ENCODE data around the gene NBPF1. TPM values are rescaled to one million over a fixed set of nuclear protein-coding genes. Genes with fewer than 3 reads are reported as not detected.
A peak's percentile ranks its signal among the peaks of the same experiment; 100 is the strongest.
"Not testable (repeated sequence)": the region's sequence is repeated elsewhere in the genome, so short reads cannot be mapped to it uniquely, and the experiment has no call there.

NBPF1 gene
- total RNA-seq, 4 donors from 2014 or later = 10.0 to 23.5 (median 10.7) TPM

DNA sequence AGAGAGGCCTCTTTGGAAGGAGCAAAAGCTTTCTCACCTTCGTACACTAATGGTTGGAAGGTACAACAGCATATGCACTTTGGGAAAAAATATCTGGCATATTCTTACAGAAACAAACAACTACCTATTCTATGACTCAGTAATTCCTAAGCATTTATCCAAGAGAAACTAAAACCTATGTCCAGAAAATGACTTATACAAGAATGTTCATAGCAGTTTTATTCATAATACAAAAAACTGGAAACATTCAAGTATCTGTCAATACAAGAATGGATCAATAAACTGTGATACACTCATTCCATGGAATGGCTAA lies 8.2 kb downstream of the NBPF1 start:
- WGBS, 2 donors = 76 to 82% methylated on average over 1 of the region's 1 CpG
- Histone ChIP-seq H3K4me1 (no peaks in the 10 kb centered on the region), H3K36me3 (peaks cover 0 to 43% (median 23%) of the 10 kb centered on the region in 3 donors), H3K9me3 (no peaks in the 10 kb centered on the region), H3K27me3 (no peaks in the 10 kb centered on the region), H3K27ac (peak overlapping the region in 2 of 4 donors; percentile 1 to 23), H3K4me3 (no peak overlapping the region)
- intact Hi-C loops (cut with DNase I) = no loop called here
- no peak for DNase-seq
- TF ChIP-seq, protein P1, sequence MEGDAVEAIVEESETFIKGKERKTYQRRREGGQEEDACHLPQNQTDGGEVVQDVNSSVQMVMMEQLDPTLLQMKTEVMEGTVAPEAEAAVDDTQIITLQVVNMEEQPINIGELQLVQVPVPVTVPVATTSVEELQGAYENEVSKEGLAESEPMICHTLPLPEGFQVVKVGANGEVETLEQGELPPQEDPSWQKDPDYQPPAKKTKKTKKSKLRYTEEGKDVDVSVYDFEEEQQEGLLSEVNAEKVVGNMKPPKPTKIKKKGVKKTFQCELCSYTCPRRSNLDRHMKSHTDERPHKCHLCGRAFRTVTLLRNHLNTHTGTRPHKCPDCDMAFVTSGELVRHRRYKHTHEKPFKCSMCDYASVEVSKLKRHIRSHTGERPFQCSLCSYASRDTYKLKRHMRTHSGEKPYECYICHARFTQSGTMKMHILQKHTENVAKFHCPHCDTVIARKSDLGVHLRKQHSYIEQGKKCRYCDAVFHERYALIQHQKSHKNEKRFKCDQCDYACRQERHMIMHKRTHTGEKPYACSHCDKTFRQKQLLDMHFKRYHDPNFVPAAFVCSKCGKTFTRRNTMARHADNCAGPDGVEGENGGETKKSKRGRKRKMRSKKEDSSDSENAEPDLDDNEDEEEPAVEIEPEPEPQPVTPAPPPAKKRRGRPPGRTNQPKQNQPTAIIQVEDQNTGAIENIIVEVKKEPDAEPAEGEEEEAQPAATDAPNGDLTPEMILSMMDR (IDR thresholded peaks at IDR 0.05) = no peak
- no peak for TF ChIP-seq POLR2A (IDR thresholded peaks at IDR 0.05)

DNA sequence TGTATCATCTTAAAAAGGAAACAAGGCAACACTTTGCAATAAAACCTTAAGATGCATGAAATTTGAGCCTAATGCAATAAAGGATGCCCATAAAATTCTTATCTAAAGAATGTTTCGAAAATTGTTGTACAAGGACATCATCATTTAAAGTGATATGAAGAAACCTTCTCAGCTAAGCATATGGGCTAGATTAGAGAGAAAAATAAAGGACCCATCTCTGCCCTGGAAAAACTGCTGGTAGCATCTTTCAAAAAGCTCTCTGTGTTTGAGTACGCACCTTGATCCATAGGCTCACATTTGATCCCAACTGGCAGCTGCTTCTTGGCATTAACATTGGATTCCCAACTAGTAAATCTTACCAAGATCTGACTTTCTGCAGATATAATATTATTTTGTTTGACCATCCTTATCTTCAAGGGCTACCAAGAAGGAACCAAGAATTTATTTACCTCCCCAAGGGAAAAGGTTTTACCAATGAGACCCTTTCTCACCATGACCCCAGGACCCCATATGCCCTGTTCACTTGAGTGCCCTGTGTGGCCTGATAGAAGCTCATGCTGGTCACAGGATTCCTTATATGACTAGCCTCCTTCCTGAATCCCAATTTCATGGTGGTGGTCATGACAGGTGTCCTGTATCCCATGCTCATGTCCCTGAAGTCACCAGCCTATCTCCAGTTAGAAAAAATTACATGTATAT lies 8.7 kb downstream of the NBPF1 start:
- peaks cover 0 to 43% (median 23%) of the 10 kb centered on the region in 3 donors for H3K36me3 ChIP-seq
- H3K9me3 ChIP-seq; H3K4me3 ChIP-seq; H3K27me3 ChIP-seq; H3K4me1 ChIP-seq; DNase-seq; intact Hi-C loops (cut with DNase I): not testable (repeated sequence)
- 76 to 94% methylated on average over 2 of the region's 2 CpGs for WGBS, 2 donors
- peak overlapping the region in 1 of 4 donors; percentile 1 for H3K27ac ChIP-seq

DNA sequence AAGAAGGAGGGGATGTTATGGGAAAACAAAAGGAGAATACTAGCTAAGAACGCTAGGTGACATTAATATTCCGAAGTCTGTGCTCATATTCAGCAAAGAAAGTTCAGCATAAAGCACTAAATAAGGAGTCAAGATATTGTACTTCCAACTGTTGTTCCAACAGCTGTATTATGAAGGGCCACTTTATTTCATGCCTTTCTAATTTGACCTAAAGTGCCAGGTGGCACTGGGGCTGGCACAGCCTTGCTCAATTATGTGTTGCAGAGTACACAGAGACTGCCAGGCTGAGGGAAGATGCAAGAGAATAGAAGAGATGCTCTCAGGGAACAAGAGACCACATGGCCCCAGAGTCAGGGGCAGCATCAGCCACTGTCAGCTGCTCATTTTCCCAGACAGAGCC lies 9.7 kb downstream of the NBPF1 start:
- H3K27me3 ChIP-seq; DNase-seq; H3K9me3 ChIP-seq; intact Hi-C loops (cut with DNase I); H3K27ac ChIP-seq; H3K4me1 ChIP-seq; H3K4me3 ChIP-seq: not testable (repeated sequence)
- no CpG with 5 or more reads among the region's 2 CpGs for WGBS, 2 donors
- peaks cover 0 to 42% (median 23%) of the 10 kb centered on the region in 3 donors for H3K36me3 ChIP-seq

DNA sequence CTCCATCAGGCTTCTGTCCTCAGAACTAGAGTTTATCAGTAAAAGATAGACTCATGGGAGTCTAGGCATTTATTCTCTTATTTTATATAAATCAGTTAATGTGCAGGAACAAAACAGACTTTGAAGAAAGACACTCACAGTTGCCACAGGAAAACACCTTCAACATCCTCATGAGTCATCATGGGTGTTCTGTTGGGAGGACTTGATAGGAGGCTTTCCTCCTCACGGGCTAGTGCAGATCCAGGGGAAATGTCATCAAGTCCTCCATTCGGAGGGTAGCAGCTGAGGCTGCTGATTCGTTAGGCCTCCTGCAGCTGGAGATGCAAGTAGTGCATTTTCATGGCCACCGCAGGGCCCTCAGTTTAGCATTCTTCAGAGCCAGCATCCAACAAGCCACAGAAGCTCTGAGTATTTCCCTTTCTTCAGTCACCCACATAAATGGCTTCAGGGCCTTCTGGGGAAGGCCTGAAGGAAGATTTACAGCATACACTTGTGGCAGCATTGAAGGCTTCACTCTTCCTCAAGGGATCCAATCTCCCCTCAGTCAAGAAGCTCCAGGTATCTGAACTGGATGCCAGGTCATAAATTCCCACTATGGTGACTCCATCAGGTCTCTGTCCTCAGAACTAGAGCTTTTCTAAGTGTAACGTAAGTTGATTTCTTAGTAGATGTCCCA lies 10.9 kb downstream of the NBPF1 start:
- H3K4me1 ChIP-seq; DNase-seq; H3K4me3 ChIP-seq; H3K27me3 ChIP-seq; H3K27ac ChIP-seq; intact Hi-C loops (cut with DNase I); H3K9me3 ChIP-seq: not testable (repeated sequence)
- peaks cover 0 to 30% (median 12%) of the 10 kb centered on the region in 3 donors for H3K36me3 ChIP-seq
- 86 to 91% methylated on average over 1 of the region's 5 CpGs for WGBS, 2 donors

DNA sequence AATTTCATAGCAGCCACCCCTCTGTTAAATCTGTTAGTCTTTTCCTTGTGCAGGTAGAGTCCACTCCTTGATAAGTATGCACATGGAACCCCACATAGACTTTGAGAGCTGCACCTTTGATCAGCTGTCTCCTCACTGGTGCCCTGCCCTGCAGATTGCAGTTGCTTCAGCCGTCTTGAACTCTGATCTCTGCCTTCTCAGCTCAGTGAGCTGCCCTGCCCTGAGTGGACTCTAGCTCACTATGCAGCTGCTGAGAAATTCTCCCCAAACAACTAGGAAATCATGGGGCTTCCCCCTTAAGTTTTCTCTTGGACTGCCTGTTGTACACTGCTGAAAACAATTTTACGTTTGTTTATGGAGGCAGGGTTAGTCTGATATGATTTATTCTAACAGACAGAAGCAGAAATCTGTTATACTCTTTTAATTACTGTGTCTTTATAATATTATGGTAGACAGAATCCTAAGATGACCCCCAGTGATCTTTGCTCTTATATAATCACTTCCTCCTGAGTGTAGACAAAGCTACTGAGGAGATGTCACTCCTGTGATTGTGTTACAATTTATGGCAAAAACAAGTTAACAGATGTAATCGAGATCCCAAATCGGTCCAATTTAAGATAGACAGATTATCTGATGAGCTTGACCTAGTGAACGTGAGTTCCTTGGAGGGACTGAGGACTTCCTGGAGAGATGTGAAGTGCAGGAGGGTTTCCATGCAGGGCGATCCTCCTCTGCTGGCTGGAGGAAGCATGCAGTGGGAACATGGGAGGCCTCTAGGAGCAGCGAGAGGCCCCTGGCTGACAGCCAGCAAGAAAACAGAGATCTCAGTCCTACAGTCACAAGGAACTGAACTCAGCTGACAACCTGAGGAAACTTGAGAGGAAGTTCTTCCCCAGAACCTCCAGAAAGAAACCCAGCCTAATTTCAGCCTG lies 12.2 kb downstream of the NBPF1 start:
- H3K27me3 ChIP-seq; H3K4me3 ChIP-seq; DNase-seq; intact Hi-C loops (cut with DNase I); H3K9me3 ChIP-seq; H3K27ac ChIP-seq; H3K4me1 ChIP-seq: not testable (repeated sequence)
- peaks cover 0 to 17% (median 4%) of the 10 kb centered on the region in 3 donors for H3K36me3 ChIP-seq
- WGBS, 2 donors = 77 to 86% methylated on average over 2 to 4 of the region's 7 CpGs

DNA sequence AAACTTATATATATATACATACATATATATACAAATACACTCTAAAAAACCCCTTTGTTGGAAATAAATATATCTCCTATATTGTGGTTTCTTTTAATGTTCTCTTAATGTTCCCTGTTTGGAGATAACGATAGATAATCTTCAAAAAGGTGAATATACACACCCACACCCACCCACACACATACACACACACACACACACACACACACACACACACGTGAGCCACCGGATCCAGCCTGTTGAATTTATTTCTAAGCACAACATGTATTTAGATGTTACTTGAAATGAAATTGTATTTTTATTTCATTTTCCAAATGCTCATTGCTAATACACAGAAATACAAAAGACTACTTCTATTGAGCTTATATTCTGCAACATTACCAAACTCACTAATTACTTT lies 14.0 kb downstream of the NBPF1 start:
- WGBS, 2 donors = 83 to 84% methylated on average over 3 of the region's 3 CpGs
- DNase-seq; intact Hi-C loops (cut with DNase I): not testable (repeated sequence)

DNA sequence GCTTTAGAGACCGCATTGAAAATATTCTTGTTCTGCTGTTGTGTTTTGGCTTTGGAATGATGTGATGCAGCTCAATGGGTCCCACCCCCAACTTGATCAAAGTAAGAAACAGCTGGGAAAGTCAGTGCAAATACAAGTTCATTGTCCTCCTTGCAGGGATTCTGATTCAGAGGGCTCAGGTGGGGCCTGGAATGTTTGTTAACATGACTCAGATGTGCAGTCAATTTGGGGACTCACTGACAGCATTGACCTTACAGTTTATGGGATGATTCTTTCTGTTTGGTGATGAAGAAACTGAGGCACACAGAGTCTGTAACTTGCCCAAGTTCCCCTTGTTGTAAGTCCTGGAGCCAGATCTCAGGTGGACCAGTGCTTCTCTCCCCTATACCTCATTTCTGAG lies 18.1 kb downstream of the NBPF1 start:
- 92% methylated on average over 1 of the region's 1 CpG for WGBS, 2 donors
- intact Hi-C loops (cut with DNase I) = not testable (repeated sequence)

More for the DNA sequence above, 14.0 kb downstream of the NBPF1 start:
- H3K9me3 ChIP-seq, H3K36me3 ChIP-seq, H3K27ac ChIP-seq, H3K4me1 ChIP-seq, H3K4me3 ChIP-seq, H3K27me3 ChIP-seq: not testable (repeated sequence)

DNA sequence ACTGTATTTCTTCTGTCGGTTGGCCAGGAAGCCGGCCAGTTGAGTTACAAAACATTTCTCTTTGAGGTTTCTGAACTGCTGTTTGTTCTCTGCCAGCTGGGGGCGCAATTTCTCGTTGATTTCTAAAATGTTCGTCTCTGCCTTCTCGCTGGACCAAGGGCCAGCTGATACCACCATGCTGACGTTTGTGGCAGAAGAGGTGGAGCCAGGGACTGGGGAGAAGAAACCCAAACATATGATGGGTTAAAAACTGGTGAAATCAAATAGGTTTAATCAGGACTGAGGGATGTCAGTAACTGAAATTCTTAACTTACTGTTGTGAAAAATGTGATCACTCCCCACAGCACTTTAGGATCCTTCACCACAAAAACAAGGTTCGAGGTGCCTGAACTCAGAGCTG lies 21.5 kb downstream of the NBPF1 start:
- H3K27ac ChIP-seq; DNase-seq; H3K9me3 ChIP-seq; H3K27me3 ChIP-seq; H3K4me1 ChIP-seq; intact Hi-C loops (cut with DNase I); H3K4me3 ChIP-seq: not testable (repeated sequence)
- TF ChIP-seq, protein P1 (IDR thresholded peaks at IDR 0.05) = peak in 1 of 6 experiments; percentile 7
- WGBS, 2 donors = 36 to 44% methylated on average over 1 of the region's 8 CpGs
- peaks cover 0 to 11% (median 5%) of the 10 kb centered on the region in 3 donors for H3K36me3 ChIP-seq

More for the DNA sequence above, 18.1 kb downstream of the NBPF1 start:
- not testable (repeated sequence) for DNase-seq, H3K4me1 ChIP-seq, H3K4me3 ChIP-seq, H3K27ac ChIP-seq, H3K9me3 ChIP-seq, H3K27me3 ChIP-seq, H3K36me3 ChIP-seq

DNA sequence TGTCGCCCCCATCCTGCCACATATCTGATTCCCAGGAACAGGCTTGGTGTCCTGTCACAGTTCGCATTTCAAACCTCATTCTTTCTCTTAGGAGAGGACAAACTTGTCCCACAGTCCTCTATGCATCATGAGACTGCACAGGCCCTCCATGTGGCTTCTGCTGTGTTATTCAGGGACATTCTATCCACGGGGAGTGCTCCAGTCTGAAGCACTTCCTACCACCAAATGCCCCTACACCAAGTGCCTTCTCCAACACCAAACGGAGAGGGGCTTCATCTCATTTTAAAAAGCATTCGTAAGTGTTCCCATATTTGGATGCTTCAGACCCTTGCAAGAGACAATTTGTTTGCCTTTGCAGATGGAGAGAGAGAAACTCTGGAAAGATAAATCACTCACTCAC lies 25.3 kb downstream of the NBPF1 start:
- H3K27me3 ChIP-seq; H3K9me3 ChIP-seq; H3K4me3 ChIP-seq; H3K27ac ChIP-seq; H3K4me1 ChIP-seq; intact Hi-C loops (cut with DNase I); DNase-seq: not testable (repeated sequence)
- 88% methylated on average over 5 of the region's 5 CpGs for WGBS, 2 donors
- H3K36me3 ChIP-seq = peaks cover 0 to 40% (median 5%) of the 10 kb centered on the region in 3 donors

DNA sequence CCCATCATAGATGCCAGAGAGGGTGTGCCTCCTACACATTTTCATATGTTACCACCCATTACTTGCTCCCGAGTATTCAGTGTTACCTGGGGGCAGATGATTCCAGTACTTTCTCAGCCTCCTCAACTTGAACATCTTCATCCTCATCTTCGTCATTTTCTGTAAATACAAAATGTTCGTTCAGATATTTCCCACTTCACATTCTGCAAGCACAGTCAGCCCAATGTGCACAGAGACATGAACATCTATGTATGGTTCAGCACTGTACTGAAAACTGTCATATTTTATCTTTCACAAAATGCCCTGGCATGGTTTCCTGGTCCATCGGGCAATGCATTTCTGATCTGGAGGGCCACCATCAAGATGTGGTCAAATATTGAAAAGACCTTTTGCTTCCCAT lies 25.7 kb downstream of the NBPF1 start:
- H3K27me3 ChIP-seq; H3K4me1 ChIP-seq; DNase-seq; intact Hi-C loops (cut with DNase I); H3K4me3 ChIP-seq; H3K9me3 ChIP-seq; H3K27ac ChIP-seq: not testable (repeated sequence)
- WGBS, 2 donors = 87% methylated on average over 4 of the region's 4 CpGs
- peaks cover 0 to 40% (median 5%) of the 10 kb centered on the region in 3 donors for H3K36me3 ChIP-seq

Data from esophagus squamous epithelium (tissue), 5 donors.